SK-N-SH (cell line): ENCODE results near the gene IL31RA. TPM values are rescaled to one million over a fixed set of nuclear protein-coding genes. Genes with fewer than 3 reads are reported as not detected.

ENCODE experiments used
- CTCF ChIA-PET: fragments of 300-600, 350-600 bp; formaldehyde crosslinking; extraction: SDS; loops from one replicate; lab custom pipeline; 2021; lab: Yijun Ruan, JAX
- POLR2A ChIA-PET: fragments of 350-600 bp; sonication (Branson Sonifier 250); formaldehyde crosslinking; extraction: SDS; loops from one replicate; lab custom pipeline; 2020; ENCODE audit warnings: antibody characterized with exemption, inconsistent platforms; lab: Yijun Ruan, JAX
- DNase-seq: peaks from one replicate; pipeline ENCODE4 v3.0.0; 2012
- H2AFZ ChIP-seq: fragments of 200-600 bp; sonication (generic); 2 replicates; pipeline ENCODE4 v1.8.1; 2016; ENCODE audit warnings: antibody characterized with exemption, mild to moderate bottlenecking, low read depth
- H3F3A ChIP-seq: fragments of 200-600 bp; sonication (generic); replicated peaks from 2 replicates; pipeline ENCODE3; 2016; ENCODE audit warnings: antibody characterized with exemption, mild to moderate bottlenecking; ENCODE audit not compliant: insufficient read depth
- H3K27ac ChIP-seq, 2 experiments: fragments of 200-500 bp in 1 of 2; fragments of 200-600 bp in 1 of 2; sonication (Bioruptor generic) in 1 of 2; sonication (generic), shearing (Covaris generic) in 1 of 2; 2 replicates each; pipeline versions ENCODE4 v1.5.1 to v1.6.1; 2014 to 2016; ENCODE audit warnings: low read depth in 2 of 2, inconsistent platforms in 1 of 2, low read length in 1 of 2, mild to moderate bottlenecking in 1 of 2, mixed read lengths in 1 of 2
- H3K27me3 ChIP-seq: fragments of 200-600 bp; sonication (generic), shearing (Covaris generic); 2 replicates; pipeline ENCODE4 v1.6.1; 2016; ENCODE audit warnings: mixed run types; ENCODE audit not compliant: insufficient read depth
- H3K36me3 ChIP-seq, 2 experiments: fragments of 200-500 bp in 1 of 2; fragments of 200-600 bp in 1 of 2; sonication (Bioruptor generic) in 1 of 2; sonication (generic) in 1 of 2; replicated peaks in 1 of 2; 2 replicates each; pipeline versions ENCODE3 to v1.5.1; 2014 to 2016; ENCODE audit warnings: low read length in 1 of 2, mild to moderate bottlenecking in 1 of 2; ENCODE audit not compliant: insufficient read depth in 2 of 2, control insufficient read depth in 1 of 2
- H3K4me1 ChIP-seq, 2 experiments: fragments of 200-500 bp in 1 of 2; fragments of 200-600 bp in 1 of 2; sonication (Bioruptor generic) in 1 of 2; sonication (generic), shearing (Covaris generic) in 1 of 2; 2 replicates each; pipeline versions ENCODE4 v1.5.1 to v1.6.1; 2014 to 2016; ENCODE audit warnings: low read depth in 1 of 2, low read length in 1 of 2, mixed run types in 1 of 2; ENCODE audit not compliant: insufficient read depth in 2 of 2, control insufficient read depth in 1 of 2
- H3K4me2 ChIP-seq: fragments of 200-600 bp; sonication (generic), shearing (Covaris generic); 2 replicates; pipeline ENCODE4 v1.6.1; 2017; ENCODE audit warnings: mixed run types
- H3K4me3 ChIP-seq, 2 experiments: fragments of 200-500 bp in 1 of 2; fragments of 200-600 bp in 1 of 2; sonication (Bioruptor generic) in 1 of 2; sonication (generic), shearing (Covaris generic) in 1 of 2; 2 replicates each; pipeline versions ENCODE4 v1.5.1 to v1.8.1; 2014 to 2016; ENCODE audit warnings: low read depth in 2 of 2, inconsistent platforms in 1 of 2, low read length in 1 of 2, mild to moderate bottlenecking in 1 of 2, mixed read lengths in 1 of 2, moderate library complexity in 1 of 2
- H3K79me2 ChIP-seq: fragments of 200-600 bp; sonication (generic); 2 replicates; pipeline ENCODE4 v1.8.1; 2017; ENCODE audit warnings: mild to moderate bottlenecking; ENCODE audit not compliant: insufficient read depth
- H3K9ac ChIP-seq: fragments of 200-600 bp; sonication (generic); 2 replicates; pipeline ENCODE4 v1.6.1; 2017; ENCODE audit warnings: mixed run types
- H3K9me2 ChIP-seq: fragments of 200-600 bp; sonication (generic); 2 replicates; pipeline ENCODE4 v1.6.1; 2017; ENCODE audit warnings: mixed run types
- H3K9me3 ChIP-seq: fragments of 200-600 bp; sonication (generic); 2 replicates; pipeline ENCODE4 v1.6.1; 2017; ENCODE audit warnings: mixed run types, mild to moderate bottlenecking, moderate library complexity
- H4K20me1 ChIP-seq: fragments of 200-600 bp; sonication (generic); 2 replicates; pipeline ENCODE4 v1.6.1; 2017; ENCODE audit warnings: mild to moderate bottlenecking, mixed run types; ENCODE audit not compliant: insufficient read depth
- EZH2phosphoT487 ChIP-seq: fragments of 200-600 bp; sonication (generic); IDR thresholded peaks from 2 replicates; pipeline ENCODE4 v1.6.1; 2017; ENCODE audit warnings: low read depth, mixed run types, mild to moderate bottlenecking, antibody characterized with exemption, moderate library complexity, borderline replicate concordance
- FOSL2 ChIP-seq: IDR thresholded peaks from 2 replicates; pipeline ENCODE4 v1.4.0; 2012; ENCODE audit warnings: low read depth, mild to moderate bottlenecking, moderate library complexity, borderline replicate concordance
- FOXM1 ChIP-seq: IDR thresholded peaks from 2 replicates; pipeline ENCODE4 v1.4.0; 2012; ENCODE audit warnings: low read depth, mild to moderate bottlenecking
- GABPA ChIP-seq: IDR thresholded peaks from 2 replicates; pipeline ENCODE4 v1.4.0; 2012; ENCODE audit warnings: low read depth, mild to moderate bottlenecking
- JUND ChIP-seq: IDR thresholded peaks from 2 replicates; pipeline ENCODE4 v1.4.0; 2012
- MXI1 ChIP-seq: IDR thresholded peaks from 2 replicates; pipeline ENCODE4 v1.6.1; 2012; ENCODE audit warnings: mild to moderate bottlenecking, low read depth, low read length, improper control_type of control experiment
- NFIC ChIP-seq: IDR thresholded peaks from 2 replicates; pipeline ENCODE4 v1.4.0; 2012; ENCODE audit warnings: borderline replicate concordance
- NRF1 ChIP-seq: IDR thresholded peaks from 2 replicates; pipeline ENCODE4 v1.6.1; 2012; ENCODE audit warnings: low read depth, mild to moderate bottlenecking, low read length
- POLR2AphosphoS5 ChIP-seq: IDR thresholded peaks from 2 replicates; pipeline ENCODE4 v1.6.1; 2012; ENCODE audit warnings: low read depth, low read length
- RFX5 ChIP-seq: IDR thresholded peaks from 2 replicates; pipeline ENCODE4 v1.6.1; 2012; ENCODE audit warnings: mild to moderate bottlenecking, improper control_type of control experiment, low read length
- SMC3 ChIP-seq: IDR thresholded peaks from 2 replicates; pipeline ENCODE4 v1.6.1; 2012; ENCODE audit warnings: low read depth, low read length, improper control_type of control experiment
- TAF1 ChIP-seq: IDR thresholded peaks from 2 replicates; pipeline ENCODE4 v1.6.1; 2012; ENCODE audit warnings: low read depth, mild to moderate bottlenecking, low read length, moderate library complexity, borderline replicate concordance
- TEAD4 ChIP-seq: IDR thresholded peaks from 2 replicates; pipeline ENCODE4 v1.4.0; 2012; ENCODE audit warnings: mild to moderate bottlenecking, borderline replicate concordance; ENCODE audit not compliant: insufficient read depth
- WGBS: methylation state at CpG from one replicate; pipeline ENCODE4 v1.1.6; 2017; ENCODE audit warnings: low lambda C conversion rate; 5-methylcytosine and 5-hydroxymethylcytosine counted together
- polyA plus RNA-seq, 3 experiments: library from polyadenylated mRNA; depleted of rRNA; stranded (reverse); fragments of >200 nt; gene quantifications; 2 replicates each; pipeline ENCODE4 v1.2.3, GENCODE V29; 2012
- TF ChIP-seq, protein P1 (sequence below): IDR thresholded peaks from 2 replicates; pipeline ENCODE4 v1.6.1; 2012; ENCODE audit warnings: mild to moderate bottlenecking, low read depth, low read length, moderate library complexity
- TF ChIP-seq, protein P2 (sequence below): fragments of 150-350 bp; IDR thresholded peaks from 2 replicates; pipeline ENCODE4 v1.6.1; 2017; ENCODE audit warnings: antibody characterized with exemption, low read length, low read depth, borderline replicate concordance
- TF ChIP-seq, protein P3 (sequence below): IDR thresholded peaks from 2 replicates; pipeline ENCODE4; 2012
- TF ChIP-seq, protein P4 (sequence below): fragments of 200-600 bp; sonication (generic); IDR thresholded peaks from 2 replicates; pipeline ENCODE4 v1.6.1; 2017; ENCODE audit warnings: antibody characterized with exemption, mild to moderate bottlenecking, moderate library complexity

The IL31RA gene
- polyA plus RNA-seq, 1 of the 3 experiments (the other 2 are of a cell fraction), result 0.20 TPM

DNA sequence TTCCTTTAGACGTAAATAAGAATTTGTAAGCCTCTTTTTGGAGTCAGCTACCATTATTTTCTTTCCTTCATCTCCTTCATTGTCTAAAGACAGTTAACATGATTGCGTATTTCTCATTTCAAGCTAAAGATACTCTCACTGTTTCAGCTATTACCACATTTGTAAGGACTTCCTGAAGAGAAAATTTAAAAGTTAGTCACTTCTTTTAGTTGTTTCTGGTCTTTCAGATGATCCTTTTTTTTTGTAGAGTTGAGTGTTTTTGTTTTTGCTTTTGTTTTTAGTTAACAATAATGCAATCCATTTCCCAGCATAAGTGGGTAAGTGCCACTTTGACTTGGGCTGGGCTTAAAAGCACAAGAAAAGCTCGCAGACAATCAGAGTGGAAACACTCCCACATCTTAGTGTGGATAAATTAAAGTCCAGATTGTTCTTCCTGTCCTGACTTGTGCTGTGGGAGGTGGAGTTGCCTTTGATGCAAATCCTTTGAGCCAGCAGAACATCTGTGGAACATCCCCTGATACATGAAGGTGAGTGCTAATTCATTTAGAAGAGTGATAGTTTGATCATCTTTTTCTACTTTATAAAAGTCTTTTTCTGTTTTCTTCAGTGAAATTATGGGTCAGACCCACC is 2.0 kb downstream of the IL31RA start:
- no peak overlapping the region for H3K9ac ChIP-seq
- H2AFZ ChIP-seq, result no peak overlapping the region; the same call in 1 of the 2 replicates
- TF ChIP-seq POLR2AphosphoS5 (no peak), EZH2phosphoT487 (no peak), RFX5 (no peak), NRF1 (no peak), JUND (no peak), GABPA (no peak), TEAD4 (no peak), MXI1 (no peak), TAF1 (no peak), SMC3 (no peak), FOSL2 (no peak), NFIC (no peak), FOXM1 (no peak)
- TF ChIP-seq, protein P1, sequence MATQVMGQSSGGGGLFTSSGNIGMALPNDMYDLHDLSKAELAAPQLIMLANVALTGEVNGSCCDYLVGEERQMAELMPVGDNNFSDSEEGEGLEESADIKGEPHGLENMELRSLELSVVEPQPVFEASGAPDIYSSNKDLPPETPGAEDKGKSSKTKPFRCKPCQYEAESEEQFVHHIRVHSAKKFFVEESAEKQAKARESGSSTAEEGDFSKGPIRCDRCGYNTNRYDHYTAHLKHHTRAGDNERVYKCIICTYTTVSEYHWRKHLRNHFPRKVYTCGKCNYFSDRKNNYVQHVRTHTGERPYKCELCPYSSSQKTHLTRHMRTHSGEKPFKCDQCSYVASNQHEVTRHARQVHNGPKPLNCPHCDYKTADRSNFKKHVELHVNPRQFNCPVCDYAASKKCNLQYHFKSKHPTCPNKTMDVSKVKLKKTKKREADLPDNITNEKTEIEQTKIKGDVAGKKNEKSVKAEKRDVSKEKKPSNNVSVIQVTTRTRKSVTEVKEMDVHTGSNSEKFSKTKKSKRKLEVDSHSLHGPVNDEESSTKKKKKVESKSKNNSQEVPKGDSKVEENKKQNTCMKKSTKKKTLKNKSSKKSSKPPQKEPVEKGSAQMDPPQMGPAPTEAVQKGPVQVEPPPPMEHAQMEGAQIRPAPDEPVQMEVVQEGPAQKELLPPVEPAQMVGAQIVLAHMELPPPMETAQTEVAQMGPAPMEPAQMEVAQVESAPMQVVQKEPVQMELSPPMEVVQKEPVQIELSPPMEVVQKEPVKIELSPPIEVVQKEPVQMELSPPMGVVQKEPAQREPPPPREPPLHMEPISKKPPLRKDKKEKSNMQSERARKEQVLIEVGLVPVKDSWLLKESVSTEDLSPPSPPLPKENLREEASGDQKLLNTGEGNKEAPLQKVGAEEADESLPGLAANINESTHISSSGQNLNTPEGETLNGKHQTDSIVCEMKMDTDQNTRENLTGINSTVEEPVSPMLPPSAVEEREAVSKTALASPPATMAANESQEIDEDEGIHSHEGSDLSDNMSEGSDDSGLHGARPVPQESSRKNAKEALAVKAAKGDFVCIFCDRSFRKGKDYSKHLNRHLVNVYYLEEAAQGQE, result no peak
- TF ChIP-seq, protein P2, sequence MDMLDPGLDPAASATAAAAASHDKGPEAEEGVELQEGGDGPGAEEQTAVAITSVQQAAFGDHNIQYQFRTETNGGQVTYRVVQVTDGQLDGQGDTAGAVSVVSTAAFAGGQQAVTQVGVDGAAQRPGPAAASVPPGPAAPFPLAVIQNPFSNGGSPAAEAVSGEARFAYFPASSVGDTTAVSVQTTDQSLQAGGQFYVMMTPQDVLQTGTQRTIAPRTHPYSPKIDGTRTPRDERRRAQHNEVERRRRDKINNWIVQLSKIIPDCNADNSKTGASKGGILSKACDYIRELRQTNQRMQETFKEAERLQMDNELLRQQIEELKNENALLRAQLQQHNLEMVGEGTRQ, result no peak
- TF ChIP-seq, protein P3, sequence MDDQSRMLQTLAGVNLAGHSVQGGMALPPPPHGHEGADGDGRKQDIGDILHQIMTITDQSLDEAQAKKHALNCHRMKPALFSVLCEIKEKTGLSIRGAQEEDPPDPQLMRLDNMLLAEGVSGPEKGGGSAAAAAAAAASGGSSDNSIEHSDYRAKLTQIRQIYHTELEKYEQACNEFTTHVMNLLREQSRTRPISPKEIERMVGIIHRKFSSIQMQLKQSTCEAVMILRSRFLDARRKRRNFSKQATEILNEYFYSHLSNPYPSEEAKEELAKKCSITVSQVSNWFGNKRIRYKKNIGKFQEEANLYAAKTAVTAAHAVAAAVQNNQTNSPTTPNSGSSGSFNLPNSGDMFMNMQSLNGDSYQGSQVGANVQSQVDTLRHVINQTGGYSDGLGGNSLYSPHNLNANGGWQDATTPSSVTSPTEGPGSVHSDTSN, result no peak
- TF ChIP-seq, protein P4, sequence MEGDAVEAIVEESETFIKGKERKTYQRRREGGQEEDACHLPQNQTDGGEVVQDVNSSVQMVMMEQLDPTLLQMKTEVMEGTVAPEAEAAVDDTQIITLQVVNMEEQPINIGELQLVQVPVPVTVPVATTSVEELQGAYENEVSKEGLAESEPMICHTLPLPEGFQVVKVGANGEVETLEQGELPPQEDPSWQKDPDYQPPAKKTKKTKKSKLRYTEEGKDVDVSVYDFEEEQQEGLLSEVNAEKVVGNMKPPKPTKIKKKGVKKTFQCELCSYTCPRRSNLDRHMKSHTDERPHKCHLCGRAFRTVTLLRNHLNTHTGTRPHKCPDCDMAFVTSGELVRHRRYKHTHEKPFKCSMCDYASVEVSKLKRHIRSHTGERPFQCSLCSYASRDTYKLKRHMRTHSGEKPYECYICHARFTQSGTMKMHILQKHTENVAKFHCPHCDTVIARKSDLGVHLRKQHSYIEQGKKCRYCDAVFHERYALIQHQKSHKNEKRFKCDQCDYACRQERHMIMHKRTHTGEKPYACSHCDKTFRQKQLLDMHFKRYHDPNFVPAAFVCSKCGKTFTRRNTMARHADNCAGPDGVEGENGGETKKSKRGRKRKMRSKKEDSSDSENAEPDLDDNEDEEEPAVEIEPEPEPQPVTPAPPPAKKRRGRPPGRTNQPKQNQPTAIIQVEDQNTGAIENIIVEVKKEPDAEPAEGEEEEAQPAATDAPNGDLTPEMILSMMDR, result no peak
- no peak overlapping the region for H3K4me2 ChIP-seq
- H3K27ac ChIP-seq, result no peak overlapping the region
- CTCF ChIA-PET, result interaction anchor here (0.7 kb wide), 1 partner anchor 372 kb away, joined by 3 read pairs; no protein-coding TSS in a partner anchor
- no peaks in the 10 kb centered on the region for H3K79me2 ChIP-seq
- 90% methylated on average over 3 of the region's 3 CpGs for WGBS
- H3K4me3 ChIP-seq, result no peak overlapping the region
- no peak for DNase-seq
- H4K20me1 ChIP-seq, result no peaks in the 10 kb centered on the region
- no peaks in the 10 kb centered on the region for H3K9me3 ChIP-seq
- H3K36me3 ChIP-seq, result no peaks in the 10 kb centered on the region
- H3K9me2 ChIP-seq, result no peaks in the 10 kb centered on the region
- H3F3A ChIP-seq, result peaks cover 16% of the 10 kb centered on the region
- POLR2A ChIA-PET, result no interaction called here
- no peaks in the 10 kb centered on the region for H3K27me3 ChIP-seq
- H3K4me1 ChIP-seq, result peaks cover 0 to 6% of the 10 kb centered on the region in 2 experiments; a peak in 2 of 4 replicates
